PC-3 (cell line): Measurements from ENCODE around the gene SNX22. TPM values are rescaled to one million over a fixed set of nuclear protein-coding genes. Genes with fewer than 3 reads are reported as not detected.

Source experiments
- ATAC-seq: fragments of 200-7000 bp; cut with Tn5 transposase; 2 replicates; pipeline ENCODE4 v1.9.1; 2020; ENCODE audit warnings: mild to moderate bottlenecking, moderate library complexity
- BruUV-seq: library from RNA; stranded (reverse); fragments of 400-500 nt; replicated peaks from 2 replicates; lab custom pipeline; 2021; lab: Mats Ljungman, UMichigan
- CTCF ChIA-PET: fragments of 300-600 bp; sonication (Branson Sonifier 250); formaldehyde crosslinking; loops from one replicate; lab custom pipeline; 2022; ENCODE audit warnings: antibody characterized with exemption; lab: Charles Lee
- POLR2A ChIA-PET: fragments of 300-600 bp; sonication (Branson Sonifier 250); formaldehyde crosslinking; loops from one replicate; lab custom pipeline; 2022; ENCODE audit warnings: antibody characterized with exemption; ENCODE audit not compliant: unreplicated experiment; lab: Charles Lee
- DNase-seq: peaks from one replicate; pipeline ENCODE4 v3.0.0-alpha.2; 2015
- H2AFZ ChIP-seq: fragments of 300-600 bp; sonication (generic); 2 replicates; pipeline ENCODE4 v1.6.0; 2016; ENCODE audit warnings: antibody characterized with exemption, low read length
- H3F3A ChIP-seq: fragments of 300-600 bp; sonication (generic); one replicate; pipeline ENCODE4 v1.6.0; 2017; ENCODE audit warnings: antibody characterized with exemption, low read length, control low read depth, mild to moderate bottlenecking; ENCODE audit not compliant: unreplicated experiment
- H3K27ac ChIP-seq: fragments of 300-600 bp; sonication (generic); 2 replicates; pipeline ENCODE4 v1.5.1; 2016; ENCODE audit warnings: mild to moderate bottlenecking, low read length
- H3K27me3 ChIP-seq: fragments of 300-600 bp; sonication (generic); 2 replicates; pipeline ENCODE4 v1.6.1; 2016; ENCODE audit warnings: low read length, mixed read lengths
- H3K36me3 ChIP-seq: fragments of 300-600 bp; sonication (generic); 2 replicates; pipeline ENCODE4 v1.6.1; 2016; ENCODE audit warnings: low read depth, mixed run types, low read length, mixed read lengths
- H3K4me1 ChIP-seq: fragments of 300-600 bp; sonication (generic); 2 replicates; pipeline ENCODE4 v1.5.1; 2016; ENCODE audit warnings: low read length; ENCODE audit not compliant: insufficient read depth
- H3K4me2 ChIP-seq: fragments of 300-600 bp; sonication (generic); 2 replicates; pipeline ENCODE4 v1.6.0; 2016; ENCODE audit warnings: low read length
- H3K4me3 ChIP-seq: fragments of 300-600 bp; sonication (generic); 2 replicates; pipeline ENCODE4 v1.5.1; 2016; ENCODE audit warnings: mild to moderate bottlenecking, low read length, mixed read lengths
- H3K79me2 ChIP-seq: fragments of 300-600 bp; sonication (generic); 2 replicates; pipeline ENCODE4 v1.6.1; 2017; ENCODE audit warnings: low read length, mixed read lengths
- H3K9ac ChIP-seq: fragments of 300-600 bp; sonication (generic); 2 replicates; pipeline ENCODE4 v1.6.0; 2016; ENCODE audit warnings: mild to moderate bottlenecking, low read length
- H3K9me2 ChIP-seq: fragments of 300-600 bp; sonication (generic); replicated peaks from 2 replicates; pipeline ENCODE4 v1.6.1; 2016; ENCODE audit warnings: mixed run types, low read length, mixed read lengths
- H3K9me3 ChIP-seq: fragments of 300-600 bp; sonication (generic); 2 replicates; pipeline ENCODE4 v1.6.1; 2016; ENCODE audit warnings: low read length, mixed read lengths
- H4K20me1 ChIP-seq: fragments of 300-600 bp; sonication (generic); 2 replicates; pipeline ENCODE4 v1.6.1; 2016; ENCODE audit warnings: low read length, mixed read lengths
- EZH2 ChIP-seq: fragments of 300-600 bp; sonication (generic); IDR thresholded peaks from one replicate; pipeline ENCODE4 v1.6.1; 2017; ENCODE audit warnings: antibody characterized with exemption, mild to moderate bottlenecking, low read length; ENCODE audit not compliant: unreplicated experiment
- EZH2phosphoT487 ChIP-seq: fragments of 300-600 bp; sonication (generic); IDR thresholded peaks from 2 replicates; pipeline ENCODE4 v1.6.1; 2018; ENCODE audit warnings: mild to moderate bottlenecking, antibody characterized with exemption, low read length, borderline replicate concordance
- intact Hi-C: fragments of 100-400 bp; cut with micrococcal nuclease; formaldehyde crosslinking; loops from 2 replicates; pipeline ENCODE4 v1.9.0; 2023
- total RNA-seq: library from RNA; depleted of rRNA; stranded (reverse); fragments of >200 nt; gene quantifications from 2 replicates; pipeline ENCODE4 v1.2.3, GENCODE V29; 2014
- TF ChIP-seq, protein P1 (sequence below): fragments of 300-600 bp; sonication (generic); conservative IDR thresholded peaks from 2 replicates; pipeline ENCODE4 v1.5.1; 2017; ENCODE audit warnings: antibody characterized with exemption, low read depth, mild to moderate bottlenecking, low read length

The SNX22 gene
- total RNA-seq, 1 experiment from 2014 or later, result 0.77 TPM

- CTCF ChIA-PET, result no interaction called here
- Histone ChIP-seq H3K9me2 (no peaks in the 10 kb centered on the region), H3K79me2 (peaks cover 25% of the 10 kb centered on the region), H3K4me1 (no peaks in the 10 kb centered on the region), H3K9me3 (no peaks in the 10 kb centered on the region), H3K27ac (no peak overlapping the region), H2AFZ (no peak overlapping the region), H3K36me3 (peaks cover 31% of the 10 kb centered on the region), H3K4me3 (no peak overlapping the region), H3K9ac (no peak overlapping the region), H3K4me2 (no peak overlapping the region), H3K27me3 (peaks cover 9% of the 10 kb centered on the region), H4K20me1 (0 out of 2 replicates have a peak, but pooled peaks cover 16% of the 10 kb centered on the region), H3F3A (no peaks in the 10 kb centered on the region)
- POLR2A ChIA-PET, result no interaction called here
- DNase-seq, result no peak
- TF ChIP-seq, protein P1, sequence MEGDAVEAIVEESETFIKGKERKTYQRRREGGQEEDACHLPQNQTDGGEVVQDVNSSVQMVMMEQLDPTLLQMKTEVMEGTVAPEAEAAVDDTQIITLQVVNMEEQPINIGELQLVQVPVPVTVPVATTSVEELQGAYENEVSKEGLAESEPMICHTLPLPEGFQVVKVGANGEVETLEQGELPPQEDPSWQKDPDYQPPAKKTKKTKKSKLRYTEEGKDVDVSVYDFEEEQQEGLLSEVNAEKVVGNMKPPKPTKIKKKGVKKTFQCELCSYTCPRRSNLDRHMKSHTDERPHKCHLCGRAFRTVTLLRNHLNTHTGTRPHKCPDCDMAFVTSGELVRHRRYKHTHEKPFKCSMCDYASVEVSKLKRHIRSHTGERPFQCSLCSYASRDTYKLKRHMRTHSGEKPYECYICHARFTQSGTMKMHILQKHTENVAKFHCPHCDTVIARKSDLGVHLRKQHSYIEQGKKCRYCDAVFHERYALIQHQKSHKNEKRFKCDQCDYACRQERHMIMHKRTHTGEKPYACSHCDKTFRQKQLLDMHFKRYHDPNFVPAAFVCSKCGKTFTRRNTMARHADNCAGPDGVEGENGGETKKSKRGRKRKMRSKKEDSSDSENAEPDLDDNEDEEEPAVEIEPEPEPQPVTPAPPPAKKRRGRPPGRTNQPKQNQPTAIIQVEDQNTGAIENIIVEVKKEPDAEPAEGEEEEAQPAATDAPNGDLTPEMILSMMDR, result no peak
- no peak for TF ChIP-seq EZH2
- no peak for TF ChIP-seq EZH2phosphoT487
- ATAC-seq, result no peak
- no TSS peak for BruUV-seq
- intact Hi-C loops, result no loop called here
Measured at GRCh38 chr15:64156652-64157331, 5.3 kb downstream of the SNX22 start.

GRCh38 chr15:64157599-64158125 is 6.1 kb downstream of the SNX22 start:
- no peak overlapping the region for H3K9ac ChIP-seq
- ChIA-PET CTCF (no interaction called here), POLR2A (no interaction called here)
- no peak overlapping the region for H3K27ac ChIP-seq
- no peaks in the 10 kb centered on the region for H3K9me2 ChIP-seq
- no peaks in the 10 kb centered on the region for H3K27me3 ChIP-seq
- H2AFZ ChIP-seq, result no peak overlapping the region
- ATAC-seq, result no peak
- no peak overlapping the region for H3K4me2 ChIP-seq
- H3K4me3 ChIP-seq, result no peak overlapping the region
- no peaks in the 10 kb centered on the region for H3K9me3 ChIP-seq
- no peak for TF ChIP-seq EZH2
- TF ChIP-seq EZH2phosphoT487, result no peak
- TF ChIP-seq, protein P1, result no peak
- no TSS peak for BruUV-seq
- H3K79me2 ChIP-seq, result peaks cover 34% of the 10 kb centered on the region
- peaks cover 31% of the 10 kb centered on the region for H3K36me3 ChIP-seq
- DNase-seq, result no peak
- no peaks in the 10 kb centered on the region for H3F3A ChIP-seq
- H4K20me1 ChIP-seq, result 0 out of 2 replicates have a peak, but pooled peaks cover 19% of the 10 kb centered on the region
- intact Hi-C loops, result no loop called here
- no peaks in the 10 kb centered on the region for H3K4me1 ChIP-seq
